ENCODE data around the gene TMEM131. TPM values are rescaled to one million over a fixed set of nuclear protein-coding genes. Genes with fewer than 3 reads are reported as not detected.
"Not testable (repeated sequence)": the region's sequence is repeated elsewhere in the genome, so short reads cannot be mapped to it uniquely, and the experiment has no call there.

TMEM131 gene
- total and polyA plus RNA-seq, 5 donors = 11.5 to 32.7 (median 28.8) TPM

- Histone ChIP-seq H3K27me3 (ENCODE audit: control insufficient read depth, insufficient read depth) (no peaks in the 10 kb centered on the region), H3K9me3 (ENCODE audit: control insufficient read depth, low read length) (no peaks in the 10 kb centered on the region), H3K4me1 (ENCODE audit: control insufficient read depth, insufficient read depth, low read length) (no peaks in the 10 kb centered on the region), H3K27ac (ENCODE audit: low read length) (no peak overlapping the region), H3K4me3 (ENCODE audit: low read length) (no peak overlapping the region)
- DNase-seq (peak in 1 of 3 donors; percentile 17), ATAC-seq (no peak)
- WGBS = 87% methylated on average over 9 of the region's 9 CpGs
- intact Hi-C loops (cut with DNase I) = no loop called here
These were observed 279.6 kb downstream of the TMEM131 start for GRCh38 chr2:97715951-97716694.

GRCh38 chr2:97714950-97715652 lies 280.6 kb downstream of the TMEM131 start:
- 80% methylated on average over 13 of the region's 13 CpGs for WGBS
- intact Hi-C loops (cut with DNase I) = no loop called here
- Histone ChIP-seq H3K4me3 (ENCODE audit: low read length) (no peak overlapping the region), H3K27me3 (ENCODE audit: control insufficient read depth, insufficient read depth) (no peaks in the 10 kb centered on the region), H3K9me3 (ENCODE audit: control insufficient read depth, low read length) (no peaks in the 10 kb centered on the region), H3K4me1 (ENCODE audit: control insufficient read depth, insufficient read depth, low read length) (no peaks in the 10 kb centered on the region), H3K27ac (ENCODE audit: low read length) (no peak overlapping the region)
- ATAC-seq (peak in 1 of 2 donors; percentile 32), DNase-seq (peak in 1 of 3 donors; percentile 12)

GRCh38 chr2:97714084-97714949 lies 281.4 kb downstream of the TMEM131 start:
- Histone ChIP-seq H3K27me3 (ENCODE audit: control insufficient read depth, insufficient read depth) (no peaks in the 10 kb centered on the region), H3K27ac (ENCODE audit: low read length) (no peak overlapping the region), H3K9me3 (ENCODE audit: control insufficient read depth, low read length) (no peaks in the 10 kb centered on the region), H3K4me1 (ENCODE audit: control insufficient read depth, insufficient read depth, low read length) (no peaks in the 10 kb centered on the region), H3K4me3 (ENCODE audit: low read length) (no peak overlapping the region)
- 79% methylated on average over 17 of the region's 17 CpGs for WGBS
- ATAC-seq (no peak), DNase-seq (no peak)
- intact Hi-C loops (cut with DNase I) = no loop called here

DNA sequence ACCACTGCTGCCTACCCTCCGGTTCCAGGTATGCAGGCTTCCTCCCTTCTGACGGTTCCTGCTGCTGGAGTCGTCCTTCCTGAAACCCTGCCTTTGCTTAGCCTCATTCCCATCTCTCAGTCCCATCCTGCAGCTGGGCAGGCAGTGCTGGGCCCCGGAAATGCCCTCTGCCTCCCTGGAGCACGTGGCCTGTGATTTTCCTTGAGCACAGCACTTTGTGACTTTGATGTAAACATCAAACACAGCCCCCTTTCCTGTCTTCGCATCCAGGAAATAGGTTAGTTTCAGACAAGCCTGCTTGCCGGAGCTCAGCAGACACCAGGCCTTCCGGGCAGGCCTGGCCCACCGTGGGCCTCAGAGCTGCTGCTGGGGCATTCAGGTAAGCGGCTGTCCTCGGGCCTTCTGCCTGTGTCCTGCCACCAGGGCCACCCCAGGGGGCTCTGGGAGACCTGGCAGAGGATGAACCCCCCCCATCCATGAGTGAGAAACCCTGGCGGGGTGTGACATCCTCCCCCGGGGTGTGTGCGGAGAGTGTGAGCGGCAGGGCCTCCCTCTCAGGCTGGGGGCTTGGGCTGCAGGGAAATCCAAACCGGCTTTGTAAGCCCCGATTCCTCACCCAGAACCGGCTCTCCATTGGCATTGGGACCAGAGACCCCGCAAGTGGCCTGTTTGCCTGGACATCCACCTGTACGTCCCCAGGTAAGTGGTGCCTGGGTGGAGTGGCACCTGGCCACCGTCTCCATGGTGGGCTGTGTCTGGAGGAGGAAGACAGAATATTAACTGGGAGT lies 282.3 kb downstream of the TMEM131 start, which contains the start of gene ZAP70:
Gene ZAP70, plus strand, starts transcription at position 281 of the 788 bp plus-strand sequence. CDS start 10,461 bp downstream, outside the sequence.
- Histone ChIP-seq H3K9me3 (ENCODE audit: control insufficient read depth, low read length) (no peaks in the 10 kb centered on the region), H3K4me3 (ENCODE audit: low read length) (no peak within 1 kb of the TSS), H3K27ac (ENCODE audit: low read length) (no peak within 1 kb of the TSS), H3K4me1 (ENCODE audit: control insufficient read depth, insufficient read depth, low read length) (no peaks in the 10 kb centered on the region), H3K27me3 (ENCODE audit: control insufficient read depth, insufficient read depth) (no peaks in the 10 kb centered on the region)
- intact Hi-C loops (cut with DNase I) = no loop called here
- DNase-seq (no peak), ATAC-seq (no peak)
- WGBS = 78% methylated on average over 21 of the region's 21 CpGs

DNA sequence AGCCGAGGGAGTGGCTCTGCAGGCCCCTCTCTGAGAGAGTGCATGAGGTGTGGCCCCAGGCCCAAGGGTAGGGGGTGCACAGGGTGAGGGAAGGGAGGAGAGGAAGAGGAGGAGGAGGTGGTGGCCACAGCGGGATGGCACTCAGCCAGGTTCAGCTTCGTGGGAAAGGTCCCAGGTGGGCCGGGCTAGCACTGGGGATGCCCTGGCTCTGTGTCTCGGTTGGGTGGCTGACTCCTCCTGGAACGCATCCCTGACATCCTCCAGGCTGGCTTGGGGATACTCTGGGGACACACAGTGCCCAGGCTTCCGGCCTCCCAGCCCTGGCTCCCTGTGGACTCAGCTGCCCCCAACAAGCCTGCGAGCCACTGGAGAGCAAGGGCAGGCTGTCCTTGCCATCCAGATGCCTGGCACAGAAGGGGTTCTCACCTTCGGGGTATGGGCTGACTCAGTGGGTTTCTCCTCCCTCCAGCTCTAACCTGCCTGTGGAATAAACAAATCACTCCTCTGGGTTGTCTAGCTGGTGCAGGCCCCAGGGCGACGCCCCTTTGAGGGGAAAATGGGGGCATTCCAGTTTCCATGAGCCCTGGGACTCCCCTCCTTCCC lies 283.0 kb downstream of the TMEM131 start:
- intact Hi-C loops (cut with DNase I) = no loop called here
- H3K27ac ChIP-seq (ENCODE audit: low read length) = no peak overlapping the region
- no peak overlapping the region for H3K4me3 ChIP-seq (ENCODE audit: low read length)
- no peaks in the 10 kb centered on the region for H3K27me3 ChIP-seq (ENCODE audit: control insufficient read depth, insufficient read depth)
- no peak for DNase-seq
- WGBS = 71% methylated on average over 11 of the region's 11 CpGs
- no peak for ATAC-seq
- H3K4me1 ChIP-seq (ENCODE audit: control insufficient read depth, insufficient read depth, low read length) = no peaks in the 10 kb centered on the region
- no peaks in the 10 kb centered on the region for H3K9me3 ChIP-seq (ENCODE audit: control insufficient read depth, low read length)

DNA sequence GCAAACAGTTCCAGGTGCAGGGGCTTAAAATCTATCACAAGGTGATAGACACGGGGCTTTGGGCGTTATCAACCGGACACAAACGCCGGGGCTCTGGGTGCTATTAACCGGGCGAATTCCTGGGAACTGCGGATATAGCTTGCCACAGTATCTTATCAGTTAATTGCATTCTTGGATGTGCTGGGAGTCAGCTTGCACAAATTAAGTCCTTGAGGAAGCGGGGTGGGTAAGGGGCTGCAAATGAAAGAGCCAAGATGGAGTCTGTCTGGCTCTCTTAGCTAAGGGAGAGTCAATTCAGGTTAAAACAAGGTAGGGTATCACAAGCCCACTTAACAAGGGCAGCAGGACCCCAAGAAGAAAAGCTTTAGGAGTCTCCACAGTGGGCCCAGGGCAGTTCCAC lies 283.6 kb downstream of the TMEM131 start:
- 46% methylated on average over 9 of the region's 9 CpGs for WGBS
- H3K9me3 ChIP-seq (ENCODE audit: control insufficient read depth, low read length); H3K27ac ChIP-seq (ENCODE audit: low read length); intact Hi-C loops (cut with DNase I); H3K27me3 ChIP-seq (ENCODE audit: control insufficient read depth, insufficient read depth); DNase-seq; H3K4me1 ChIP-seq (ENCODE audit: control insufficient read depth, insufficient read depth, low read length); ATAC-seq; H3K4me3 ChIP-seq (ENCODE audit: low read length): not testable (repeated sequence)

DNA sequence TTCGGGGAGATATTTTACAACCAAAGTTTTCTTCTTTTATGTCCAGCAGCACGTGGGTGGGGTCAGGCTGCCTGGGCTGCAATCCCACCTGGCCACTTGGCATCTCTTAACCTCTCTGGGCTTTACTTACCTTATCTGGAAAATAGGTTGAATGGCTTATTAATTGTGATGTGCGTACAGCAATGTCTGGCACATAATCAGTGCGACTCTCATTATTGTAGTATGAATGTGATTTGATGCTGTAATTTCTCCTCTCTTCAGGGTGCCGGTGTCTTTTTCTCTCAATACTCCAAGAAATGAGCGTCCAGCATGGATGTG lies 284.4 kb downstream of the TMEM131 start:
- H3K9me3 ChIP-seq (ENCODE audit: control insufficient read depth, low read length) = no peaks in the 10 kb centered on the region
- H3K4me3 ChIP-seq (ENCODE audit: low read length) = no peak overlapping the region
- no peaks in the 10 kb centered on the region for H3K27me3 ChIP-seq (ENCODE audit: control insufficient read depth, insufficient read depth)
- WGBS = 87% methylated on average over 6 of the region's 6 CpGs
- H3K27ac ChIP-seq (ENCODE audit: low read length) = no peak overlapping the region
- no peaks in the 10 kb centered on the region for H3K4me1 ChIP-seq (ENCODE audit: control insufficient read depth, insufficient read depth, low read length)
- DNase-seq (no peak), ATAC-seq (no peak)
- intact Hi-C loops (cut with DNase I) = no loop called here

DNA sequence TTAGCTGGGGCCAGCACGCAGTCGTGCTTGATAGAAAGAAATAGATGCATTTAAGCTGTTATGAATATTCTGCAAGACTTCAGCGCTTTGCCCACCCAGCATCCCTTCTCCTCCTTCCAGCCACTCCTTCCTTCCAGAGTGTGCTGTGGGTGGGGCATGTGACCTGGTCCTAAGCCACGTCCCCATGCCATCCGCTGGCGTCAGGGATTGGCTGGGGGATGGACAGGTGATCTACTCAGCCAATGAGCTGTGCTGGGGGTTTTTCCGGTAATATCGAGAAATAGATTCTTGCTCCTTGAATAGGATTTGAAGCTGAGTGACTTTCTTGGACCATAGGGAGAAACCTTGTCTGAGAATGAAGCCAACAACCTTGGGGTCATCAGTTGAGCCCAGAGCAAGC lies 287.1 kb downstream of the TMEM131 start:
- no peak overlapping the region for H3K27ac ChIP-seq (ENCODE audit: low read length)
- H3K4me3 ChIP-seq (ENCODE audit: low read length) = no peak overlapping the region
- intact Hi-C loops (cut with DNase I) = loop anchor here in 2 of 4 donors (10.0 kb wide), 1 partner anchor 676 kb away; no protein-coding TSS in a partner anchor
- H3K9me3 ChIP-seq (ENCODE audit: control insufficient read depth, low read length) = no peaks in the 10 kb centered on the region
- no peaks in the 10 kb centered on the region for H3K4me1 ChIP-seq (ENCODE audit: control insufficient read depth, insufficient read depth, low read length)
- DNase-seq = no peak
- WGBS = 91% methylated on average over 8 of the region's 8 CpGs
- H3K27me3 ChIP-seq (ENCODE audit: control insufficient read depth, insufficient read depth) = no peaks in the 10 kb centered on the region
- ATAC-seq = no peak

DNA sequence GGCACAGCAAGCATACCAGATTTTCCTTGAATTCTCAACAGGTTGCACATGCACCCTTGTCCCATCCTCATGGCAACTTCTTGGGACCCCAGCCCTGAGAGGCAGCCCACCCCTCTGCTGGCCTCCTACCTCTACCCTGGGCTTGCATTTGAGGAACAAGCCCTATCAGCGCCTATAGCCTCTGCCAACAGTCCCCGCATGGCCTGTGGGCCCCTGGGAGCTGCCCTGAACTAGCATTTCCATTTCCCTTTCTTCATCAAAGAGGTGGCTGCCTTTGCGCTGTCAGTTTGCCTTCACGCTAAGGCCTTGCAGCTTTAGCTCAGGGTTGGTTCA lies 287.7 kb downstream of the TMEM131 start:
- intact Hi-C loops (cut with DNase I) = loop anchor here in 2 of 4 donors (10.0 kb wide), 1 partner anchor 677 kb away; no protein-coding TSS in a partner anchor
- no peak overlapping the region for H3K4me3 ChIP-seq (ENCODE audit: low read length)
- no peak for DNase-seq
- H3K27me3 ChIP-seq (ENCODE audit: control insufficient read depth, insufficient read depth) = no peaks in the 10 kb centered on the region
- no peaks in the 10 kb centered on the region for H3K4me1 ChIP-seq (ENCODE audit: control insufficient read depth, insufficient read depth, low read length)
- H3K27ac ChIP-seq (ENCODE audit: low read length) = no peak overlapping the region
- no peaks in the 10 kb centered on the region for H3K9me3 ChIP-seq (ENCODE audit: control insufficient read depth, low read length)
- whole genome bisulfite sequencing = 75% methylated on average over 4 of the region's 4 CpGs
- no peak for ATAC-seq

DNA sequence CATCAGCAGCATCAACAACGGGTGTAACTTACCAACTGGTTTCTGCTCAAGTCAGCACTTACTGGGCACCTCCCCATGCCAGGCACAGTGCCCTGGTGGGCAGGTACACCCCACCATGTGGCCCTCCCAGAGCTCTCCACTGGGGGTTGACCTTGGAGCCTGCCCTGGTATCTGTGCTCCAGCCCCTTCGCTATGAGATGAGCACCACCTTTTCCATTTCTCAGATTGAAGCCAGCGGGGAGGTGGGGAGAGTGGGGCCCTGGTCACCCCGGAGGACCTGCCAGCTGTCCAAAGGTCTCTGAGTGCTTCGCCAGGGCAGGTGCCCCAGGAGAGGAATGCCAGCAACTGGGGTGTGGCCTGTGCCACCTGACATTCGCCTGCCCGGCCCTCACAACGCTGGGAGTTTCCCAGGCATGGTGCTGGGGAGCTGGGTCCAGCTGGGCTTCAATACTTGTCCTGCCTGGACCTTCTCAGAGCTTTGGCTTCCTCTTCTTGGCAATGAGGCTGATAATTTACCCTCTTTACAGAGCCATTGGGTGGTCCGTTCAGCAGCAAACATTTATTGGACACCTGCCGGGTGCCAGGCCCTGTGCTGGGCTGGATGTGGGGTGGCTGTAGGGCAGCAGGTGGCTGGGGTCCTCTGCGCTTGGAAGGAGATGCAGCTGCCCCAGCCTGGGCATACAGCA lies 288.2 kb downstream of the TMEM131 start:
- no peak for ATAC-seq
- WGBS = 88% methylated on average over 11 of the region's 11 CpGs
- intact Hi-C loops (cut with DNase I) = loop anchor here in 2 of 4 donors (10.0 kb wide), 1 partner anchor 677 kb away; no protein-coding TSS in a partner anchor

More for the DNA sequence above, 288.2 kb downstream of the TMEM131 start:
- Histone ChIP-seq H3K27me3 (ENCODE audit: control insufficient read depth, insufficient read depth) (no peaks in the 10 kb centered on the region), H3K27ac (ENCODE audit: low read length) (no peak overlapping the region), H3K4me3 (ENCODE audit: low read length) (no peak overlapping the region), H3K9me3 (ENCODE audit: control insufficient read depth, low read length) (no peaks in the 10 kb centered on the region), H3K4me1 (ENCODE audit: control insufficient read depth, insufficient read depth, low read length) (no peaks in the 10 kb centered on the region)
- no peak for DNase-seq
